Psoas muscle (tissue), 8 donors: ENCODE measurements around the gene SEPHS2. TPM values are rescaled to one million over a fixed set of nuclear protein-coding genes. Genes with fewer than 3 reads are reported as not detected.

Experiments used
- ATAC-seq, 4 donors: fragments of 200-7000 bp; cut with Tn5 transposase; one replicate each; pipeline ENCODE4 v1.9.1; 2020; ENCODE audit warnings: moderate library complexity in 3 of 4, mild to moderate bottlenecking in 2 of 4
- DNase-seq, 2 donors: peaks; one replicate each; pipeline ENCODE4 v3.0.0-alpha.2; 2020
- H3K27ac ChIP-seq: fragments of 200-600 bp; one replicate; pipeline ENCODE4 v1.8.0; 2022
- H3K27me3 ChIP-seq, 3 donors: fragments of 200-600 bp in 1 of 3; one replicate each; pipeline versions ENCODE4 v1.6.1 to v1.8.0; 2013 to 2022; ENCODE audit warnings: low read length in 2 of 3, mild to moderate bottlenecking in 2 of 3, moderate library complexity in 1 of 3; ENCODE audit not compliant: insufficient read depth in 3 of 3
- H3K36me3 ChIP-seq, 2 donors: fragments of 200-600 bp in 1 of 2; one replicate each; pipeline versions ENCODE4 v1.6.1 to v1.8.0; 2013 to 2022; ENCODE audit warnings: low read depth in 1 of 2, mild to moderate bottlenecking in 1 of 2, moderate library complexity in 1 of 2; ENCODE audit not compliant: insufficient read depth in 1 of 2
- H3K4me1 ChIP-seq: fragments of 200-600 bp; one replicate; pipeline ENCODE4 v1.8.0; 2022
- H3K4me3 ChIP-seq: fragments of 200-600 bp; one replicate; pipeline ENCODE4 v1.8.0; 2022; ENCODE audit warnings: mild to moderate bottlenecking
- H3K9me3 ChIP-seq: fragments of 200-600 bp; one replicate; pipeline ENCODE4 v1.8.0; 2022
- CTCF ChIP-seq: fragments of 200-600 bp; IDR thresholded peaks from one replicate; pipeline ENCODE4 v1.8.0; 2022; ENCODE audit warnings: antibody characterized with exemption
- WGBS, 3 donors: extraction: QIAGEN DNeasy Blood & Tissue Kit; methylation state at CpG; one replicate each; pipeline versions ENCODE4 v1.1.6 to v1.1.7; 2013; 5-methylcytosine and 5-hydroxymethylcytosine counted together
- intact Hi-C, 2 donors: fragments of 100-400 bp; cut with DNase I; formaldehyde crosslinking; loops; one replicate each; pipeline versions ENCODE4 v1.11.0 to v1.14.2; 2022
- long read RNA-seq, 2 donors: library from polyadenylated mRNA; unstranded; transcript quantifications; one replicate each; pipeline ENCODE4 v2.0.0, GENCODE V29; 2021
- polyA plus RNA-seq, 3 donors: library from polyadenylated mRNA; stranded (reverse); fragments of 200-250 nt; gene quantifications; one replicate each; pipeline ENCODE4 v1.2.3, GENCODE V29; 2013
- total RNA-seq, 4 donors: library from RNA; stranded (reverse); fragmentation: NEBNext Ultra II Directional in 2 of 4; extraction: Animal tissue kit (Norgen Biotek cat#: 25700) in 2 of 4; gene quantifications; one replicate each; pipeline versions ENCODE4 v1.2.1 to v1.2.4, GENCODE V29; 2021 to 2023
- donor health status: healthy with polysubstance abuse.
- donor health status: DM: no; HTN: no; CAD: no; lungs with moderate emphysema.
- donor health status: Bipolar disorder and iron deficiency.
- donor health status: healthy.
- donor health status: DM: yes; HTN: yes; CAD: no.
- donor health status: DM: no; HTN: no; CAD: no.
- donor health status: DM: no; HTN: no; CAD: no.
- donor health status: DM: yes; HTN: yes; CAD: no.

SEPHS2 gene, protein sequence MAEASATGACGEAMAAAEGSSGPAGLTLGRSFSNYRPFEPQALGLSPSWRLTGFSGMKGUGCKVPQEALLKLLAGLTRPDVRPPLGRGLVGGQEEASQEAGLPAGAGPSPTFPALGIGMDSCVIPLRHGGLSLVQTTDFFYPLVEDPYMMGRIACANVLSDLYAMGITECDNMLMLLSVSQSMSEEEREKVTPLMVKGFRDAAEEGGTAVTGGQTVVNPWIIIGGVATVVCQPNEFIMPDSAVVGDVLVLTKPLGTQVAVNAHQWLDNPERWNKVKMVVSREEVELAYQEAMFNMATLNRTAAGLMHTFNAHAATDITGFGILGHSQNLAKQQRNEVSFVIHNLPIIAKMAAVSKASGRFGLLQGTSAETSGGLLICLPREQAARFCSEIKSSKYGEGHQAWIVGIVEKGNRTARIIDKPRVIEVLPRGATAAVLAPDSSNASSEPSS
- total RNA-seq (10 to 100 TPM; 25.4 to 61.4 (median 46.9) TPM), polyA plus RNA-seq (10 to 100 TPM; 39.0 to 96.7 (median 63.8) TPM)
- long read RNA-seq, donor 1, transcript SEPHS2-201 (1 exons, 2,551 nt): major isoform, 66 of 66 reads
- long read RNA-seq, donor 1, partial matches to known transcripts: 0 of 66 reads
- long read RNA-seq, donor 1, other reads (novel, unspliced or antisense): 0 of 66 reads
- long read RNA-seq, donor 2, transcript SEPHS2-201 (1 exons, 2,551 nt): major isoform, 245 of 246 reads
- long read RNA-seq, donor 2, partial matches to known transcripts: 0 of 246 reads
- long read RNA-seq, donor 2, other reads (novel, unspliced or antisense): 1 of 246 reads

DNA sequence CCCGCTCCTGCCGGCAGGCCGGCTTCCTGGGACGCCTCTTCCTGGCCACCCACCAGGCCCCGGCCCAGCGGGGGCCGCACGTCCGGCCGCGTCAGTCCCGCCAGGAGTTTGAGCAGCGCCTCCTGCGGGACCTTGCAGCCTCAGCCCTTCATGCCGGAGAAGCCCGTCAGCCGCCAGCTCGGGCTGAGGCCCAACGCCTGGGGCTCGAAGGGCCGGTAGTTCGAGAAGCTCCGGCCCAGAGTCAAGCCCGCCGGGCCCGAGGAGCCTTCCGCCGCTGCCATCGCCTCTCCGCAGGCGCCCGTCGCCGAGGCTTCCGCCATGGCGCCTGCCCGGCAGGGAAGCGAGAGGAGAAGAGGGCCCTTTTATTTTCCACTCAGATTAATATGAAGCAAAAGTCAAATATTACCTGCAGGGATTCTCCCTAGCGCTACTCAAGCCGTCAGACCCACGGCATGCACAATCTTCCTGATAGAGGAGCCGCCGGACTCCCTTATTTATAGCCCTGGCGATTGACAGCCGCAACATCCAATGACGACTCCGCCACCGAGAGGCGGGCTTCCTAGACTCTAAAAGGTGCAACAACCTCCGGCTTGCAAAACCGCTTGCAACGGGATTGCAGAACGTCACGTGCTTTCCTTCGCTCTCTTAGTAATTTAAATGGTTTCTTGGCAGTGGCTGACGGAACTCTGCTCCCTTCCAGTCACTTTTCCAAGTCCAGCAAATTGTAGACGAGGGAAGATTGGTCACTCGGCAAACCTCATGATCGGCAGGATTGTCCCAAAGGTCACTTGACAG, at the start of gene SEPHS2:
Gene SEPHS2, minus strand, starts transcription at position 467 of the 795 bp plus-strand sequence. Its CDS starts 147 bp downstream, at position 320.
- intact Hi-C loops: loop anchor here (1.0 to 10.0 kb wide), 3 partner anchors 82 to 189 kb away; partner anchors contain the start of gene ZNF768 (in 1 of the 2)
- Histone ChIP-seq H3K4me3 (peak within 1 kb of the TSS; percentile 97), H3K27me3 (no peaks in the 10 kb centered on the region), H3K27ac (peak within 1 kb of the TSS; percentile 100), H3K36me3 (peaks cover 0 to 17% of the 10 kb centered on the region in 2 donors), H3K4me1 (peaks cover 22% of the 10 kb centered on the region), H3K9me3 (no peaks in the 10 kb centered on the region)
- peak; percentile 94 to 96 (median 96) for ATAC-seq
- DNase-seq: peak; percentile 98 to 99
- 0 to 1% (median 0%) methylated on average over 48 to 59 of the region's 59 CpGs for WGBS, 3 donors
- peak; percentile 39 for TF ChIP-seq CTCF

DNA sequence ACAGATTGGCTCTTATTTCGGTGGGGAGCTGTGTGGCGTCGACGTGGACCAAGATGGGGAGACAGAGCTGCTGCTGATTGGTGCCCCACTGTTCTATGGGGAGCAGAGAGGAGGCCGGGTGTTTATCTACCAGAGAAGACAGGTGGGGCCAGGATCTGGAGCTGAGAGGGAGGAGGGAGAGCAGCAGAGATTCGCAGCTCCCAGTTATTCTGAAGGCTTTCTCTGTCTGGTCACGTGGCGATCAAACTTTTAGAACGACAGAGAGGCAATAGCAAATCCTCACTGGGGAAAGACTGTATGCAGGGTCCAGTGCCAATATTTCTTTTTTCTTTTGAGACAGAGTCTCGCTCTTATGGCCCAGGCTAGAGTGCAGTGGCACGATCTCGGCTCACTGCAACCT, 49.0 kb upstream of the SEPHS2 start:
- Histone ChIP-seq H3K4me3 (no peak overlapping the region), H3K4me1 (no peaks in the 10 kb centered on the region), H3K27me3 (no peaks in the 10 kb centered on the region), H3K36me3 (no peaks in the 10 kb centered on the region), H3K9me3 (no peaks in the 10 kb centered on the region), H3K27ac (no peak overlapping the region)
- ATAC-seq (no peak), DNase-seq (no peak)
- no peak for TF ChIP-seq CTCF
- intact Hi-C loops: no loop called here
- 53 to 62% (median 58%) methylated on average over 12 of the region's 12 CpGs for WGBS, 3 donors

DNA sequence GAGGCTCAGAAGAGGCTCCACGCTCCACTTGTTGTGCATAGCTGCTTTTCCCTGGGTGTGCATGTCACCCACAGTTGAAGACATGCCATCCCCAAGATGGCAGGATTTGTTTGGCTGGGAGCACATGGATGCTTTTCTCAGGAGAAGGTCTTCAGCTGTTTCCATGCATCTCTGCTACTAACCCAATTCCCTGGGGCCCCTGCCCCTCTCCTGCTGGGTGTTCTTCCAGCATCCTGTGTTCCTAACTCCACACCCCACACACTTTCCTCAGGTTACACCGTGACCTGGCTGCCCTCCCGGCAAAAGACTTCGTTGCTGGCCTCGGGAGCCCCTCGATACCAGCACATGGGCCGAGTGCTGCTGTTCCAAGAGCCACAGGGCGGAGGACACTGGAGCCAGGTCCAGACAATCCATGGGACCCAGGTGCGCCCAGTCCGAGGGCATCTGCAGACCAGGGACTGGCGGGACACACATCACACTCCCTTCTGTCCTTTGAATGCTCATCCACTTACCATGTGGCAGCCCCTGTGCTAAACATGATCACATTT, 48.3 kb upstream of the SEPHS2 start:
- Histone ChIP-seq H3K36me3 (no peaks in the 10 kb centered on the region), H3K9me3 (no peaks in the 10 kb centered on the region), H3K4me1 (no peaks in the 10 kb centered on the region), H3K27me3 (no peaks in the 10 kb centered on the region), H3K27ac (no peak overlapping the region), H3K4me3 (no peak overlapping the region)
- no peak for DNase-seq
- no peak for ATAC-seq
- 45 to 51% (median 50%) methylated on average over 11 of the region's 11 CpGs for WGBS, 3 donors
- intact Hi-C loops: no loop called here
- no peak for TF ChIP-seq CTCF

DNA sequence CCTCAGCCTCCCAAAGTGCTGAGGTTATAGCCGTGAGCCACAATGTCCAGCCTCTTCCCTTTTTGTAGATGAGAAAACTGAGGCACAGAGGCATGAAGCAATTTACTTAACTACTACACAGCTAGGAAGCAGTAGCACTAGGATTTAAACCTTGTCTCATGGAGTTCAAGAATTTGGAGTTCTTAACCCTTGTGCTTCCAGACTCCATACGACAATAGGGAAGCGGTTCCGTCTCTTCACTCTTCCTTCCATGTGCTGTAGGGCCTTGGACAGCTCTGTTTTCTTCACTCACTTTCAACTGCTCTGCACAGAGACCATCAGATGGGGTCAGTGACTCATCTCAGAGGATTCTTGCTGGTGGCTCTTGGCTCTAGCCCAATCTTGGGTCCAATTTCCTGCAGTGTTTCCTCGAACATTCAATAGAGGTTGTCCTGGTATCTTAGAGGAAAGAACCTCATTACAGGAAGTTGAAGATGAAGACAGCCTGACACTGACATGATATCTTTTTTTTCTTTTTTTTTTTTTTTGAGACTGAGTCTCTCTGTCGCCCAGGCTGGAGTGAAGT, 46.2 kb upstream of the SEPHS2 start:
- 44 to 51% (median 48%) methylated on average over 6 of the region's 6 CpGs for WGBS, 3 donors
- intact Hi-C loops: no loop called here
- Histone ChIP-seq H3K4me1 (no peaks in the 10 kb centered on the region), H3K9me3 (no peaks in the 10 kb centered on the region), H3K27ac (no peak overlapping the region), H3K4me3 (no peak overlapping the region), H3K36me3 (no peaks in the 10 kb centered on the region), H3K27me3 (no peaks in the 10 kb centered on the region)
- DNase-seq (no peak), ATAC-seq (peak; percentile 62 to 73 (median 68))
- TF ChIP-seq CTCF: no peak
